Measurements from ENCODE around the gene CDHR3.

GRCh38 chr7:105978974-105979373 is 15.9 kb downstream of the CDHR3 start:
- TF ChIP-seq, protein P1, sequence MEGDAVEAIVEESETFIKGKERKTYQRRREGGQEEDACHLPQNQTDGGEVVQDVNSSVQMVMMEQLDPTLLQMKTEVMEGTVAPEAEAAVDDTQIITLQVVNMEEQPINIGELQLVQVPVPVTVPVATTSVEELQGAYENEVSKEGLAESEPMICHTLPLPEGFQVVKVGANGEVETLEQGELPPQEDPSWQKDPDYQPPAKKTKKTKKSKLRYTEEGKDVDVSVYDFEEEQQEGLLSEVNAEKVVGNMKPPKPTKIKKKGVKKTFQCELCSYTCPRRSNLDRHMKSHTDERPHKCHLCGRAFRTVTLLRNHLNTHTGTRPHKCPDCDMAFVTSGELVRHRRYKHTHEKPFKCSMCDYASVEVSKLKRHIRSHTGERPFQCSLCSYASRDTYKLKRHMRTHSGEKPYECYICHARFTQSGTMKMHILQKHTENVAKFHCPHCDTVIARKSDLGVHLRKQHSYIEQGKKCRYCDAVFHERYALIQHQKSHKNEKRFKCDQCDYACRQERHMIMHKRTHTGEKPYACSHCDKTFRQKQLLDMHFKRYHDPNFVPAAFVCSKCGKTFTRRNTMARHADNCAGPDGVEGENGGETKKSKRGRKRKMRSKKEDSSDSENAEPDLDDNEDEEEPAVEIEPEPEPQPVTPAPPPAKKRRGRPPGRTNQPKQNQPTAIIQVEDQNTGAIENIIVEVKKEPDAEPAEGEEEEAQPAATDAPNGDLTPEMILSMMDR (IDR thresholded peaks at IDR 0.05), result no peak
- TF ChIP-seq RELA (CRISPR knock-in tag; IDR thresholded peaks at IDR 0.05; ENCODE audit: borderline replicate concordance) (no peak), CREB1 (CRISPR knock-in tag; IDR thresholded peaks at IDR 0.05) (no peak), MAX (CRISPR knock-in tag; IDR thresholded peaks at IDR 0.05) (no peak), GABPB1 (CRISPR knock-in tag; IDR thresholded peaks at IDR 0.05) (no peak), NFYB (CRISPR knock-in tag; conservative IDR thresholded peaks at IDR 0.05; ENCODE audit: low read depth) (no peak), NR2C2 (CRISPR knock-in tag; IDR thresholded peaks at IDR 0.05) (no peak), NR3C1 (CRISPR knock-in tag; conservative IDR thresholded peaks at IDR 0.05; ENCODE audit: low read depth) (no peak), CREM (CRISPR knock-in tag; IDR thresholded peaks at IDR 0.05) (no peak), ESRRA (CRISPR knock-in tag; IDR thresholded peaks at IDR 0.05; ENCODE audit: borderline replicate concordance) (no peak), TEAD4 (CRISPR knock-in tag; IDR thresholded peaks at IDR 0.05) (no peak)
- TF ChIP-seq, protein P2, sequence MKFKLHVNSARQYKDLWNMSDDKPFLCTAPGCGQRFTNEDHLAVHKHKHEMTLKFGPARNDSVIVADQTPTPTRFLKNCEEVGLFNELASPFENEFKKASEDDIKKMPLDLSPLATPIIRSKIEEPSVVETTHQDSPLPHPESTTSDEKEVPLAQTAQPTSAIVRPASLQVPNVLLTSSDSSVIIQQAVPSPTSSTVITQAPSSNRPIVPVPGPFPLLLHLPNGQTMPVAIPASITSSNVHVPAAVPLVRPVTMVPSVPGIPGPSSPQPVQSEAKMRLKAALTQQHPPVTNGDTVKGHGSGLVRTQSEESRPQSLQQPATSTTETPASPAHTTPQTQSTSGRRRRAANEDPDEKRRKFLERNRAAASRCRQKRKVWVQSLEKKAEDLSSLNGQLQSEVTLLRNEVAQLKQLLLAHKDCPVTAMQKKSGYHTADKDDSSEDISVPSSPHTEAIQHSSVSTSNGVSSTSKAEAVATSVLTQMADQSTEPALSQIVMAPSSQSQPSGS (CRISPR knock-in tag; IDR thresholded peaks at IDR 0.05; ENCODE audit: borderline replicate concordance, low read depth), result no peak
- TF ChIP-seq, protein P3, sequence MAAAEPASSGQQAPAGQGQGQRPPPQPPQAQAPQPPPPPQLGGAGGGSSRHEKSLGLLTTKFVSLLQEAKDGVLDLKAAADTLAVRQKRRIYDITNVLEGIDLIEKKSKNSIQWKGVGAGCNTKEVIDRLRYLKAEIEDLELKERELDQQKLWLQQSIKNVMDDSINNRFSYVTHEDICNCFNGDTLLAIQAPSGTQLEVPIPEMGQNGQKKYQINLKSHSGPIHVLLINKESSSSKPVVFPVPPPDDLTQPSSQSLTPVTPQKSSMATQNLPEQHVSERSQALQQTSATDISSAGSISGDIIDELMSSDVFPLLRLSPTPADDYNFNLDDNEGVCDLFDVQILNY (CRISPR knock-in tag; IDR thresholded peaks at IDR 0.05), result no peak
- TF ChIP-seq, protein P4, sequence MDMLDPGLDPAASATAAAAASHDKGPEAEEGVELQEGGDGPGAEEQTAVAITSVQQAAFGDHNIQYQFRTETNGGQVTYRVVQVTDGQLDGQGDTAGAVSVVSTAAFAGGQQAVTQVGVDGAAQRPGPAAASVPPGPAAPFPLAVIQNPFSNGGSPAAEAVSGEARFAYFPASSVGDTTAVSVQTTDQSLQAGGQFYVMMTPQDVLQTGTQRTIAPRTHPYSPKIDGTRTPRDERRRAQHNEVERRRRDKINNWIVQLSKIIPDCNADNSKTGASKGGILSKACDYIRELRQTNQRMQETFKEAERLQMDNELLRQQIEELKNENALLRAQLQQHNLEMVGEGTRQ (CRISPR knock-in tag; IDR thresholded peaks at IDR 0.05), result no peak
